ENCODE results near the gene SERPINB10. TPM values are rescaled to one million over a fixed set of nuclear protein-coding genes. Genes with fewer than 3 reads are reported as not detected.

Gene SERPINB10
- total and polyA plus RNA-seq, 9 of the 15 experiments (the other 6 are each of a cell fraction or from before 2014, with no cell fraction given): not detected

DNA sequence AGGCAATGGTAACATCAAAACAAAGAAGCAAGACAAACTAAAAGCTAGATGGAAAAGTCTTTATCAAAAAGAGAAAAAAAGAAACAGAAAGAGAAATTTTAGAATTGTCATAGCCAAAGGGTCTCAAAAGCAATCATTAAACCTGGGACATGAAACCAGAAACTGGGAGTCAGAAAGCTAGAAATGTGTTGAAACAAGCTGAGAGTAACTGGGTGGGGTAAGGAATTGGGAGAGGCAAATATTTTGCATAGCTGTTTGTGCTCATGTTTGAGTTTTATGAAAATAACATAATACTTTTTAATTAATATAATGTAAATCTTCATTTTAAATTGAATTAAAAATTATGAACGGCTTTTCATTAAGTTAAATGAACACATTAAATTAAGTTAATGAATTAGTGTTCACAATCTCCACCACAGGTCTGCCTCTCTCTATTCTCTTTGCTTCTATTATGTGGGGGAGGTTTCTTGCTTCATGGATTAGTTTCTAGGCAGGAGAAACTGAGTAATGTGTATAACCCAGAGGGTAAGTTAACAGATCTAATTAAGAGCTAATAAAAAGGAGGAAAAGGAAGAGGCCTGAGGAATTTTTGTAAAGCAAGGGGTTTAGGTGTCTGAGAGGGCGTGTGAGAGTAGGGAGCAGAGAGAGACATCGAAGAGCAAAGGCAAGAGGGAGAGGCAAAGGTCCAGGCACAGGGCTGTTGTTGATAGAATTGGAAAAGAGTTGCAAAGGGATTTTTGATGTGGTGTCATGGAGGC, 40.2 kb upstream of the SERPINB10 start (continued):
- TF ChIP-seq, protein P1, sequence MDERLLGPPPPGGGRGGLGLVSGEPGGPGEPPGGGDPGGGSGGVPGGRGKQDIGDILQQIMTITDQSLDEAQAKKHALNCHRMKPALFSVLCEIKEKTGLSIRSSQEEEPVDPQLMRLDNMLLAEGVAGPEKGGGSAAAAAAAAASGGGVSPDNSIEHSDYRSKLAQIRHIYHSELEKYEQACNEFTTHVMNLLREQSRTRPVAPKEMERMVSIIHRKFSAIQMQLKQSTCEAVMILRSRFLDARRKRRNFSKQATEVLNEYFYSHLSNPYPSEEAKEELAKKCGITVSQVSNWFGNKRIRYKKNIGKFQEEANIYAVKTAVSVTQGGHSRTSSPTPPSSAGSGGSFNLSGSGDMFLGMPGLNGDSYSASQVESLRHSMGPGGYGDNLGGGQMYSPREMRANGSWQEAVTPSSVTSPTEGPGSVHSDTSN (CRISPR knock-in tag; IDR thresholded peaks at IDR 0.05; ENCODE audit: low read depth): no peak
- TF ChIP-seq, protein P1 (tag; conservative IDR thresholded peaks at IDR 0.05; ENCODE audit: low read depth): no peak

DNA sequence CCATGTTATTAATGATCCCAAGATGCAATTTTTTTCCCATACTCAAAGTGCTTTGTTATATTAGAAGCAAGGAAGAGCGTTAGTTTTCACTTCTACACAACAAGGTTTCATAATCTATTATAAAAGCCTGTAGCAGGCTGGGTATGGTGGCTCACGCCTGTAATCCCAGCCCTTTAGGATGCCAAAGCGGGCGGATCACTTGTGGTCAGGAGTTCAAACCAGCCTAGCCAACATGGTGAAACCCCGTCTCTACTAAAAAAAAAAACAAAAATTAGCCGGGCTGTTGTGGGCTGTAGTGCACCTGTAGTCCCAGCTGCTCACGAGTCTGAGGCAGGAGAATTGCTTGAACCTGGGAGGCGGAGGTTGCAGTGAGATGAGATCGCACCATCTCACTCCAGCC, 39.2 kb upstream of the SERPINB10 start:
- no peaks in the 10 kb centered on the region for H3K36me3 ChIP-seq (ENCODE audit: control insufficient read depth, insufficient read depth, low read length)
- TF ChIP-seq, protein P2, sequence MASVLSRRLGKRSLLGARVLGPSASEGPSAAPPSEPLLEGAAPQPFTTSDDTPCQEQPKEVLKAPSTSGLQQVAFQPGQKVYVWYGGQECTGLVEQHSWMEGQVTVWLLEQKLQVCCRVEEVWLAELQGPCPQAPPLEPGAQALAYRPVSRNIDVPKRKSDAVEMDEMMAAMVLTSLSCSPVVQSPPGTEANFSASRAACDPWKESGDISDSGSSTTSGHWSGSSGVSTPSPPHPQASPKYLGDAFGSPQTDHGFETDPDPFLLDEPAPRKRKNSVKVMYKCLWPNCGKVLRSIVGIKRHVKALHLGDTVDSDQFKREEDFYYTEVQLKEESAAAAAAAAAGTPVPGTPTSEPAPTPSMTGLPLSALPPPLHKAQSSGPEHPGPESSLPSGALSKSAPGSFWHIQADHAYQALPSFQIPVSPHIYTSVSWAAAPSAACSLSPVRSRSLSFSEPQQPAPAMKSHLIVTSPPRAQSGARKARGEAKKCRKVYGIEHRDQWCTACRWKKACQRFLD (CRISPR knock-in tag; IDR thresholded peaks at IDR 0.05): no peak
- TF ChIP-seq ATF1 (CRISPR knock-in tag; IDR thresholded peaks at IDR 0.05) (no peak), ATF1 (tag; IDR thresholded peaks at IDR 0.05) (no peak), LARP7 (IDR thresholded peaks at IDR 0.05) (no peak), SRSF7 (optimal IDR thresholded peaks at IDR 0.05; ENCODE audit: low read depth, low read length) (no peak), ZNF436 (CRISPR knock-in tag; IDR thresholded peaks at IDR 0.05) (no peak), TBP (optimal IDR thresholded peaks at IDR 0.05; ENCODE audit: low read depth, low read length) (no peak), CREB1 (IDR thresholded peaks at IDR 0.05) (no peak), CREB1 (CRISPR knock-in tag; IDR thresholded peaks at IDR 0.05) (no peak), CBFA2T3 (IDR thresholded peaks at IDR 0.05) (no peak), ZNF668 (CRISPR knock-in tag; IDR thresholded peaks at IDR 0.05) (no peak), ZNF431 (CRISPR knock-in tag; IDR thresholded peaks at IDR 0.05) (no peak), GATA2 (CRISPR knock-in tag; IDR thresholded peaks at IDR 0.05) (no peak), ZKSCAN8 (CRISPR knock-in tag; IDR thresholded peaks at IDR 0.05) (no peak), BRCA1 (IDR thresholded peaks at IDR 0.05) (no peak), BRCA1 (CRISPR knock-in tag; IDR thresholded peaks at IDR 0.05) (no peak)
- TF ChIP-seq, protein P3, sequence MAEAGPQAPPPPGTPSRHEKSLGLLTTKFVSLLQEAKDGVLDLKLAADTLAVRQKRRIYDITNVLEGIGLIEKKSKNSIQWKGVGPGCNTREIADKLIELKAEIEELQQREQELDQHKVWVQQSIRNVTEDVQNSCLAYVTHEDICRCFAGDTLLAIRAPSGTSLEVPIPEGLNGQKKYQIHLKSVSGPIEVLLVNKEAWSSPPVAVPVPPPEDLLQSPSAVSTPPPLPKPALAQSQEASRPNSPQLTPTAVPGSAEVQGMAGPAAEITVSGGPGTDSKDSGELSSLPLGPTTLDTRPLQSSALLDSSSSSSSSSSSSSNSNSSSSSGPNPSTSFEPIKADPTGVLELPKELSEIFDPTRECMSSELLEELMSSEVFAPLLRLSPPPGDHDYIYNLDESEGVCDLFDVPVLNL (CRISPR knock-in tag; IDR thresholded peaks at IDR 0.05; ENCODE audit: low read depth): no peak
- no peak overlapping the region for H3K4me2 ChIP-seq (ENCODE audit: insufficient read depth, low read length)
- no peaks in the 10 kb centered on the region for H3K27me3 ChIP-seq (ENCODE audit: control insufficient read depth in 2 of 2, insufficient read depth in 2 of 2, low read length in 2 of 2)
- ATAC-seq (no peak), FAIRE-seq (no peak), DNase-seq (ENCODE audit: extremely low read depth in 1 of 4, low spot score in 3 of 4) (no peak)
- ChIA-PET CTCF (ENCODE audit: low intra/inter-chr PET ratio) (no interaction called here), POLR2A (no interaction called here)
- no peak overlapping the region for H3K9ac ChIP-seq (ENCODE audit: insufficient read depth in 1 of 2, low read depth in 2 of 2, low read length in 2 of 2)
- no peak overlapping the region for H3K27ac ChIP-seq (ENCODE audit: extremely low read depth, low read depth, low read length)
- in situ Hi-C loops (cut with MboI) (no loop called here), intact Hi-C loops (cut with micrococcal nuclease) (no loop called here)
- no peak overlapping the region for H2AFZ ChIP-seq (ENCODE audit: low read depth, low read length)
- no peaks in the 10 kb centered on the region for H4K20me1 ChIP-seq (replicated peaks; ENCODE audit: control insufficient read depth, insufficient read depth, low read length)
- no peaks in the 10 kb centered on the region for H3K4me1 ChIP-seq (replicated peaks in 1 of 2; ENCODE audit: control insufficient read depth in 2 of 2, insufficient read depth in 2 of 2, low read length in 2 of 2)
- WGBS (ENCODE audit: insufficient coverage, low coverage, missing lambda C conversion rate): 0% methylated on average over 8 of the region's 9 CpGs
- BruUV-seq (replicated peaks): no TSS peak
- H3K4me3 ChIP-seq: no peak overlapping the region
- H3K9me1 ChIP-seq (ENCODE audit: control insufficient read depth, insufficient read depth, low read length): no peaks in the 10 kb centered on the region
- no peaks in the 10 kb centered on the region for H3K79me2 ChIP-seq (ENCODE audit: control insufficient read depth, insufficient read depth, low read length)
- H3K9me3 ChIP-seq (replicated peaks; ENCODE audit: control insufficient read depth, insufficient read depth, low read depth, low read length): no peaks in the 10 kb centered on the region
